Iris pigment epithelial cell (primary cell): ENCODE data around the gene ZC3H14.
A peak's percentile ranks its signal among the peaks of the same experiment; 100 is the strongest.

Experiments used
- DNase-seq: peaks from one replicate; pipeline ENCODE4 v3.0.0-alpha.2; 2011; ENCODE audit warnings: low read depth

The ZC3H14 gene

DNA sequence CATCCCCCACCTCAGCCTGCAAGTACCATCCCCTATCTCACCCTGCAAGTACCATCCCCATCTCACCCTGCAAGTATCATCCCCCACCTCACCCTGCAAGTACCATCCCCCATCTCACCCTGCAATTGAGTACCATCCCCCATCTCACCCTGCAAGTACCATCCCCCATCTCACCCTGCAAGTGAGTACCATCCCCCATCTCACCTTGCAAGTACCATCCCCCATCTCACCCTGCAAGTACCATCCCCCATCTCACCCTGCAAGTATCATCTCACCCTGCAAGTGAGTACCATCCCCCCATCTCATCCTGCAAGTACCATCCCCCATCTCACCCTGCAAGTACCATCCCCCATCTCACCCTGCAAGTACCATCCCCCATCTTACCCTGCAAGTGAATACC, 45.0 kb downstream of the ZC3H14 start:
- DNase-seq, result no peak

DNA sequence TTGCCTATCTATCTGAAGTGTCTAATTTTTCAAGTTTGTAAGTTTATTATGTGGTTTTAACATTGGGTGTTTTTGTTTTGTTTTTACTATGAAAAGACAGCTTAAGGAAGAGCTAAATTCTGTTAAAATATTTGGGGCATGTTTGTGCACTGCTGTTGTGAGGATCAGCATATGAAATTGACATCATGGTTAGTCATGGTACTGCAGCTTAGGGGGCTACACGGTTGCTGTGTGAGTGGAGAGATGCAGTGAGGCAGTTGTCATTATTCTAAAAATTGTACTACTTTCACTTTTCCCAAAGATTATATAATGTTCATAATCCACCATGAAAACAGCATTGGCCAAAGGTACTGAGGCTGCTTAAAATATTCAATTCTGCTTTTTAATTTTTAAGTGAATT, 49.0 kb downstream of the ZC3H14 start:
- DNase-seq, result peak; percentile 39

DNA sequence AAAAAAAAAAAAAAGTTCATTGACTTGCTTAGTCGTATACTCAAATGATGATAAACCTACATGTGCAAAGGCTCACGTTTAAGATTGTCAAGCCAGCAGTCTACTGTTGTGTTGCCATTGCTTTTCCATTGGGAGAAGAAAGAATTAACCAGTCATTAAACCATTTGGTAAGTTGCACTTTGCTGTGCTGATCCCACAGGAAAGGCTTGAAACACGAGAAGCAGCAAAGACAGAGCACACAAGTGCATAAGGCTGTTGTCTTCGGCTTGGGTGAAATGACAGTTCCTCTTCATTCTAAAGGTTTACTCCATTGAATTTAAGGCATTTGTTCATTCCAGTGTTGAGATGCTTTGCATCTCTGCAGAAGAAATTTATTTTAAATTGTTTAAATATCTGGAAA, 50.1 kb downstream of the ZC3H14 start:
- DNase-seq, result peak; percentile 27

DNA sequence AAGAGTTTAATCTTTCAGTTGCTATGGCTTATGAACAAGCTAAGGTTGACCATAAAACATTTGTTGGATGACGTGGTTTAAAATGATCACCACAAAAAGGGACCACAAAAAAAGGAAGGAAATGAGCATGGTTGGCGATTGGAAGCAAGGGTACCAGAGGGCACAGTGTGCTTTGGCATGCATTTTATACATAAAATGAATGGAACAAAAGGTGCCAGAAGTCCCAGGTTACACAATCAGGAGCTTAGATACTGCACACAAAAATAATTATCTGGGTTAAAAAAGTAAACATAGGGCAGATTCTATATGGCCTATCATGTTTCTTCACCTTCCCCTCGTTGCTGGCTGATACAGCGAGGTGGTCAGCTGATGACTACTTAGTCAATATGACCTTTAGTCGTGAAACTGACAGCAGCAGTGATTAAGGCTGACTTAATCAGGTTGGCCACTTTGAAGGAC, 50.7 kb downstream of the ZC3H14 start:
- DNase-seq, result peak; percentile 68

DNA sequence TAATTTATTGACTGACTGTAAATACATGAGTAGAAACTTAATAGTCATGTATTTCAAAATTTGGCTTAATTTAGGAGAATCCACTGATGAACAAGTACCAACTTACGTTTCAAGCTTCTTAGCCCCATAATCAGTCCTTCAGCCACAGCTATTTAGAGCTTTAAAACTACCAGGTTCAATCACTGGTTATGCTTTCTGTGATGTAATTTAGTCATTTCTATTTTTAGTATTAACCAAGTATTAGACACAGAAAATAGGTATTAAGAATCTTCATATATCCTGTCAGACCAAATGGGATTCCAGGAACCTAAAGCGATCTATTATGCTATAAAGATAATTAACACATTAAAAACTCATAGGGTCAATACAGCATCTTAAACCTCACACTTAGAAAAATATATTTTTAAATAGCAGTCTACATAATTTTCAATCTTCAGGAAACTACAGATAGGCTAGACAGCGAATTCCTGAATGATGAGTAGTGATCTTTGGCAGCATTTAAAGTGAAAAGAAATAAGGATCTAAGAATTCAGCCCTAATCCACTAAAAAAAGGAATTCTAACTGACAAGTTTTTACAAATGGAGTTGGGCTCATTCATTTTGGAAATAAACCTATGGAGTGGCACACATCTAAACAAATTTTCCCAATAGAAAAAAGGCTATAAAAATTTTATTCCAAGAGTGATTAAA, 51.5 kb downstream of the ZC3H14 start:
- DNase-seq, result peak; percentile 83

- no peak for DNase-seq
These were observed 53.9 kb downstream of the ZC3H14 start for GRCh38 chr14:88616697-88617096.

- DNase-seq, result no peak
These were observed 54.6 kb downstream of the ZC3H14 start for GRCh38 chr14:88617479-88617878.

DNA sequence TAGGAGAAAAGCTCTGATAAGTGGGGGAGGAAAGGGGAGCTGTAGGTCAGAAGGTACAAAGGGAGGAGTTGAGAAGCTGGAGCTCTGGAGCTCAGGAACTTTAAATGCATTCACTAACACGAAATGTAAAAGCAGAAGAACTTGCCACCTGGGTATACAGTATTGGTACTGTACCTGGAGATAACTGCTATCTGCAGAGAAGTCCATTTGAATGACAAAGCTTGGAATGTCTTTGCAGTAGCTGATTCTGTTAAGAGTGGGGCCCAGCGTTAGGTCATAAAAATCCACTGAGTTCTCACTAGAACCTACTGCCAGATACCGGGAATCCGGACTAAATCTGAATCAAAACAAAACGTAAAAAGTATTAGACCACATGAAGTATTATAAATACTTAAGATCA, 55.6 kb downstream of the ZC3H14 start:
- no peak for DNase-seq

DNA sequence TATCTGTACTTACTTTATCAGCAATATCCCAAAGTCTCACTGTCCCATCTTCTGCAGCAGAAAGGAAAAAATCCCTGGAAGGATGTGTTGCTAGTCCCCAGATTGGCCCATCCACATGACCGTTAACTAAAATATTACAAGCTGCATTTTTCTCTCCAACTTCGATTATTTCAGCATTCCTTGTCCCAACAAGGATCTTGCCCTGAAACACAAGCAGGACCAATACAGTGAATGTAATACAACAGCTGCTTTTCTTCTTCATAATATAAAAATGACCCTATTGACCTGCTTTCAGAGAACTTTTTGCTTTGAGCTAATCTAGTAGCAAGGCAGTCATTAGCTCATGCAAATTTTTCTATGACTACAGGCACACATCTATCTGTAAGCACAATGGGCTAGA, 58.3 kb downstream of the ZC3H14 start:
- no peak for DNase-seq

DNA sequence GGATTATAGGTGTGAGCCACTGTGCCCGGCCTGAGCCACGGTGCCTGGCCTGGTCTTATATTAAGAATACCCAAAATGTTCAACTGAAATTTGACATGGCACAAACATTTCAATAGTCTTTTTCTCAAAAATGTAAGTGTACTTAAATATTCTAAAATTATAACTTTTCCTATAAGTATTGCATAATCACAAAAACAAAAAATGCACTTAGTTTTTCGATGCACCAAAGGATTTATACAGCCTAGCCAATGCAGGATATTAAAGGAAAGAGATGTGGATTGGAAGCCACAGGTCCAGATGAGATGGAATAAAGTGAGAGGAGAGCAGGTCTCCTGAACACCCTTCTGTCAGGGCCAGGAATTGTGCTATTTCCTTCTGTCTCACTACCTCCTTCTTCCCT, 62.8 kb downstream of the ZC3H14 start:
- no peak for DNase-seq

DNA sequence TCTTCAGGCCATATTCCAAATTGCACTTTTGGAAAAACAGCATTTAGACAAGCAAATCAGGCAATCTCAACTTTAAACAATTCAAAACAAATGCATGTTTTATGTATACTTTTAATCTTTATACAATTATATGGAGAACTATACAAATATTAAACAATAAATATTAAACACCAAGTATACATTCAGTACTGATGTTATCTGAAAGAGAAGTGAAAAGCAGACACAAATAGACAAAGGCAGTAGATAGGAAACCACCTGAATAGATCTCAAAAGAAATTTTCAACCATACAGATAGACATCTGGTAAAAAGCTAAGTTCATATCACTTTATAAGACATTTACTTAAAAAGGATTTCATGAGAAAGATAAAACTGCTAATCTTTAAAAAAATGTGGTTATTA, 65.2 kb downstream of the ZC3H14 start:
- no peak for DNase-seq

GRCh38 chr14:88628462-88628861, 65.6 kb downstream of the ZC3H14 start:
- DNase-seq, result no peak

- DNase-seq, result peak; percentile 72
These were observed 67.7 kb downstream of the ZC3H14 start for GRCh38 chr14:88630565-88630964.

DNA sequence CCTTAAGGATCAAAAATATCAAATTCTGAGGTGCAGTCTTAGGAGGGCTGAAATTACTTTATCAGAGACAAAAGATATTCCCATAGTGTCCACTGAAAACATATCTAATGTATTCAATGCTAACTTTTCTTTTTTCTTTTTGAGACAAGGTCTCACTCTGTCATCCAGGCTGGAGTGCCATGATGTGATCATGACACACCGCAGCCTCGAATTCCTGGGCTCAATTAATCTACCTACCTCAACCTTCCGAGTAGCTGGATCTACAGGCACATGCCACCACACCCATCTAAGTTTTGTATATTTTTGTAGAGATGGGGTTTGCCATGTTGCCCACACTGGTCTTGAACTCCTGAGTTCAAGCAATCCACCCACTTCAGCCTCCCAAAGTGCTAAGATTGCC, 68.3 kb downstream of the ZC3H14 start:
- no peak for DNase-seq

DNA sequence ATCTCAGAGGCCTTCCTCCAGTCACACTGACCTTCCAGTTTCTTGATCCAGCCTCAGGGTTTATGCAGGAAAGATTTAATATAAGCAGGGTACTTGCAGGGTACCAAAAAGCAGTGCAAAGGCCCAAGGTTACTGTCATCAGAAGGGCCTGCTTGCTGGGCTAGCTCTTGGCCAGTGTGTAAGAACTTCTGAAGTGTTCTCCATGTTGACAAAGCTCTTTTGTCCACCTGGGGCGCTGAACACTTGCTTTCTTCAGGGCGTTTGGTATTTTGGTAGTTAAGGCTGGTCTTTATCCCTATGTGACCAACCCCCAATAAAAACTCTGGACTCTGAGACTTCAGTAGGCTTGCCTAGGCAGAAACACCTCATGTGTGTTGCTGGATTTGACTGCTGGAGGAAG, 69.7 kb downstream of the ZC3H14 start:
- no peak for DNase-seq

- no peak for DNase-seq
These were observed 76.4 kb downstream of the ZC3H14 start for GRCh38 chr14:88639221-88639620.

GRCh38 chr14:88660056-88660455, 97.2 kb downstream of the ZC3H14 start:
- DNase-seq, result peak; percentile 59

DNA sequence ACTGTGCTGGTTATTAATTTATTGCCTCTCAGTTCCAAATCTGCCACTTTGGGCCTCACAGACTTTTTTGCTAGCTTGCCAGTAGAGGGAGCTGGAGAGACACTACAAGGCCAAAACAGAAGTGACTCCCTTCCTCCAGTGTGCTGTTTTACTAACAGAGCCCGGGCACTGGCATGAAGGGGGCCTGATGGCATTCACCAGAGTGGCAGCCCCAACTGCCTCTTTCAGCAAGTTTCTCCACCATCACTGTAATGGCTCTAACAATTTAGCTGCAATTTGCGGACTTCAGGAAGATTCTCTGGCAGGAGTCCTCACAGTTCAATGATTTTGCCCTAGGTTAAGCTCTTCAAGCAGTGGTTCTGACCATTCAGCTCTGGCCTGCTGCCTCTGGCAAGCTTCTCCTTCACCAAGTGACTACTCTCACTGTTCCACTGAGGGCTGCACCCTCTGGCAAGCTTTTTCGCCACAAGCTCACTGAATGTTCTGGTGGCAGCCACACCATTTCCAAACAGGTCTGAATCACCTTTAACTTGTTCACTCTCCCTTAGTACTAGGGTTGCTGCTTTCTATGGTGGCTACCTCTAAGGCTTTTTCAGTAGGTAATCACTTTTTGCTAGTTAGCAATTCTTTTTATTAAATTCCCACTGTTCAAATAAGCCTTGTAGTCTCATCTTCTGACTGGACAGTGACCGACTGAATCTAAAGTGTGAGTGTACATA, 104.9 kb downstream of the ZC3H14 start:
- DNase-seq, result peak; percentile 73

DNA sequence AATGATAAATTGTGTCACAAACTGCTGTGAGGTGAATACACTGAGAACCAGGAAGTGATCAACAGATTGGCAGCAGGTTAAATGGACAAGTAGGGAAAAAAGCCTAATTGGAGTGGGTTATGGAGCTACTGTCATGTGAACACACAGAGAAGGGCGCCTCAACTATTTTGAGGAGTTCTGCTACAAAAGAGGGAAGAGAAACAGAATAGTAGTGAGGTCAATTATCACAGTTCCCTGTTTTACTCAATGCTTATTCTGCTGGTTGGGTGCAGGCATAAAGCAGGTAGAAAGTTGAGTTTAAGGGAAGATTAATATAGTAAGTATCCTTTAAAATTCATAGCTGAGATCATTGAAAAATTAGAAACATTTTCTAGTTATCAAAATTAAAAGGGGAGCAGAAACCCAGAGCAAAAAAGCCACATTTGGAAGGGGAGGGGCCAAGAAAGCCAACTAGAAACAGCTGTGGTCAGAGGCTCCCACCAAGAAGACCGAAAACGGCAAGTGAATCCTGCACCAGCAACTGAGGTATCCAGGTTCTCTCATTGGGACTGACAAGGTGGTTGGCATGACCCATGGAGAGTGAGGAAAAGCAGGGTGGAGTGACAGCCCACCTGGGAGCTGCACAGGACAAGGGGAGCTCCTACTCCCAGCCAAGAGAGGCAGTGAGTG, 105.7 kb downstream of the ZC3H14 start:
- DNase-seq, result no peak

DNA sequence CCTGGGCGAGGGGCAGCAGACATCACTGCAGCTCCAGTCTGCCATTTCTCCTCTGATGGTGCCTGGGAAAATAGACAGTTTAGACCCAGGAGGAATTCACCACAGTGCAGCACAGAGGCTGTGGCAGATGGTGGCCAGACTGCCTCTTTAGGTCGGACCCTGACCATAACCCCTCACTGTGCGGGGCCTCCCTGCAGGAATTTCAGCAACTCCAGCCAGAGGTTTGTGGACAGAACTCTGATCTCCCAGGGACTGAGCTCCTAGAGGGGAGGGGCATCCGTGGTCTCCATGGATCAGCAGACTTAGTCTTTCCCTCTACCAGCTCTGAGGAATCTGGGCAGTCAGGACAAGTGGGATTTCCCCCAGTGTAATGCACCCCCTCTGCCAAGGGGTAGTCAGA, 106.5 kb downstream of the ZC3H14 start:
- no peak for DNase-seq
